HCT116 (cell line): ENCODE results near the gene FAM177B. TPM values are rescaled to one million over a fixed set of nuclear protein-coding genes. Genes with fewer than 3 reads are reported as not detected.

ENCODE experiments used
- ATAC-seq: fragments of 200-7000 bp; cut with Tn5 transposase; 2 replicates; pipeline ENCODE4 v1.9.1; 2020; ENCODE audit warnings: mild to moderate bottlenecking, moderate library complexity
- BruUV-seq: library from RNA; stranded (reverse); fragments of 400-500 nt; replicated peaks from 2 replicates; lab custom pipeline; 2021; lab: Mats Ljungman, UMichigan
- CTCF ChIA-PET: fragments of 300-600 bp; sonication (Branson Sonifier 250); formaldehyde crosslinking; loops from one replicate; lab custom pipeline; 2021; ENCODE audit warnings: antibody characterized with exemption; lab: Charles Lee
- POLR2A ChIA-PET: fragments of 300-600, 350-600 bp; sonication (Branson Sonifier 250); formaldehyde crosslinking; loops from one replicate; lab custom pipeline; 2021; ENCODE audit warnings: antibody characterized with exemption; lab: Charles Lee
- RAD21 ChIA-PET, 2 experiments: fragments of 300-600 bp; sonication (Branson Sonifier 250); formaldehyde crosslinking; loops; one replicate each; lab custom pipeline; 2023; ENCODE audit warnings: low total read pairs in 2 of 2; ENCODE audit not compliant: uncharacterized antibody in 2 of 2, unreplicated experiment in 2 of 2, low non-redundant PET in 1 of 2; lab: Charles Lee
- DNase-seq: peaks from one replicate; pipeline ENCODE4 v3.0.0-alpha.2; 2010; ENCODE audit warnings: low read depth, low spot score
- H2AFZ ChIP-seq: fragments of 200-600 bp; shearing (Covaris generic), sonication (generic); 2 replicates; pipeline ENCODE4 v1.6.1; 2017; ENCODE audit warnings: low read depth, mixed run types, mixed read lengths, antibody characterized with exemption, low read length; ENCODE audit not compliant: poor library complexity, severe bottlenecking
- H3K27ac ChIP-seq: 2 replicates; pipeline ENCODE4 v1.5.1; 2012; ENCODE audit warnings: low read depth, low read length
- H3K27me3 ChIP-seq: fragments of 200-600 bp; sonication (generic); 2 replicates; pipeline ENCODE4 v1.6.1; 2016; ENCODE audit warnings: mixed run types, low read length, mixed read lengths; ENCODE audit not compliant: insufficient read depth
- H3K36me3 ChIP-seq, 2 experiments: fragments of 200-500 bp in 1 of 2; fragments of 200-600 bp in 1 of 2; sonication (Bioruptor generic) in 1 of 2; sonication (generic) in 1 of 2; 2 replicates each; pipeline versions ENCODE4 v1.5.1 to v1.6.1; 2014 to 2016; ENCODE audit warnings: low read length in 2 of 2, inconsistent platforms in 1 of 2, mixed read lengths in 1 of 2, mixed run types in 1 of 2; ENCODE audit not compliant: insufficient read depth in 2 of 2, control insufficient read depth in 1 of 2
- H3K4me1 ChIP-seq, 2 experiments: fragments of 200-600 bp in 1 of 2; sonication (generic) in 1 of 2; 2 replicates each; pipeline versions ENCODE4 v1.5.1 to v1.6.1; 2012 to 2017; ENCODE audit warnings: low read length in 2 of 2, inconsistent platforms in 1 of 2, mild to moderate bottlenecking in 1 of 2, mixed read lengths in 1 of 2, mixed run types in 1 of 2, moderate library complexity in 1 of 2; ENCODE audit not compliant: insufficient read depth in 2 of 2, control insufficient read depth in 1 of 2
- H3K4me2 ChIP-seq: fragments of 200-600 bp; sonication (generic); 2 replicates; pipeline ENCODE4 v1.6.1; 2017; ENCODE audit warnings: mixed run types, low read length, mixed read lengths
- H3K4me3 ChIP-seq, 2 experiments: fragments of 200-600 bp in 1 of 2; sonication (generic) in 1 of 2; replicated peaks in 1 of 2; 2 replicates each; pipeline ENCODE4 v1.5.1; 2011 to 2016; ENCODE audit warnings: low read length in 2 of 2, control low read depth in 1 of 2, low read depth in 1 of 2, mild to moderate bottlenecking in 1 of 2, mixed read lengths in 1 of 2, mixed run types in 1 of 2
- H3K79me2 ChIP-seq: fragments of 200-600 bp; sonication (generic); 2 replicates; pipeline ENCODE4 v1.6.1; 2017; ENCODE audit warnings: mild to moderate bottlenecking, mixed run types, low read length, moderate library complexity, mixed read lengths; ENCODE audit not compliant: insufficient read depth
- H3K9ac ChIP-seq: fragments of 200-600 bp; sonication (generic); 2 replicates; pipeline ENCODE4 v1.6.1; 2016; ENCODE audit warnings: low read length, mixed read lengths
- H3K9me2 ChIP-seq: fragments of 200-600 bp; sonication (generic), shearing (Covaris generic); 2 replicates; pipeline ENCODE4 v1.6.1; 2017; ENCODE audit warnings: mixed run types, mild to moderate bottlenecking, moderate library complexity; ENCODE audit not compliant: insufficient read depth
- H3K9me3 ChIP-seq, 2 experiments: fragments of 200-500 bp in 1 of 2; fragments of 200-600 bp in 1 of 2; sonication (Bioruptor generic) in 1 of 2; sonication (generic) in 1 of 2; 2 replicates each; pipeline ENCODE4 v1.6.1; 2014 to 2017; ENCODE audit warnings: low read length in 2 of 2, mixed read lengths in 2 of 2, inconsistent platforms in 1 of 2, low read depth in 1 of 2, mild to moderate bottlenecking in 1 of 2, mixed run types in 1 of 2, moderate library complexity in 1 of 2; ENCODE audit not compliant: control insufficient read depth in 1 of 2, insufficient read depth in 1 of 2
- H4K20me1 ChIP-seq: fragments of 200-600 bp; sonication (generic), shearing (Covaris generic); 2 replicates; pipeline ENCODE4 v1.6.1; 2017; ENCODE audit warnings: mixed run types, mild to moderate bottlenecking, moderate library complexity; ENCODE audit not compliant: insufficient read depth
- ATF3 ChIP-seq: IDR thresholded peaks from 2 replicates; pipeline ENCODE4 v1.6.1; 2012
- CBX3 ChIP-seq: IDR thresholded peaks from 2 replicates; pipeline ENCODE4 v1.6.1; 2012; ENCODE audit warnings: low read depth
- CEBPB ChIP-seq: IDR thresholded peaks from 2 replicates; pipeline ENCODE4 v1.6.1; 2012; ENCODE audit warnings: low read depth
- CTCF ChIP-seq, 3 experiments: fragments of 200-600 bp in 1 of 3; sonication (generic) in 1 of 3; IDR thresholded peaks in 2 of 3; conservative IDR thresholded peaks in 1 of 3; 2 replicates each; pipeline ENCODE4 v1.5.1; 2012 to 2017; ENCODE audit warnings: low read depth in 2 of 3, low read length in 2 of 3, antibody characterized with exemption in 1 of 3, borderline replicate concordance in 1 of 3, control low read depth in 1 of 3, mild to moderate bottlenecking in 1 of 3, mixed read lengths in 1 of 3, mixed run types in 1 of 3, moderate library complexity in 1 of 3; ENCODE audit not compliant: insufficient read depth in 1 of 3
- EGR1 ChIP-seq: IDR thresholded peaks from 2 replicates; pipeline ENCODE4 v1.6.1; 2012; ENCODE audit warnings: low read depth
- ELF1 ChIP-seq: IDR thresholded peaks from 2 replicates; pipeline ENCODE4 v1.6.1; 2012; ENCODE audit warnings: low read depth, borderline replicate concordance
- EZH2 ChIP-seq: fragments of 200-600 bp; sonication (generic); IDR thresholded peaks from 2 replicates; pipeline ENCODE4 v1.6.1; 2017; ENCODE audit warnings: antibody characterized with exemption, mixed run types
- EZH2phosphoT487 ChIP-seq: fragments of 200-600 bp; IDR thresholded peaks from 2 replicates; pipeline ENCODE4 v1.6.1; 2018; ENCODE audit warnings: antibody characterized with exemption, borderline replicate concordance
- FOSL1 ChIP-seq: IDR thresholded peaks from 2 replicates; pipeline ENCODE4 v1.6.1; 2012; ENCODE audit warnings: low read depth
- JUND ChIP-seq: IDR thresholded peaks from 2 replicates; pipeline ENCODE4 v1.6.1; 2012
- MAX ChIP-seq: IDR thresholded peaks from 2 replicates; pipeline ENCODE4 v1.6.1; 2012
- POLR2A ChIP-seq: IDR thresholded peaks from 2 replicates; pipeline ENCODE4 v1.7.0; 2011; ENCODE audit warnings: borderline replicate concordance; ENCODE audit not compliant: insufficient read depth, insufficient read length; ENCODE audit errors: extremely low read depth
- POLR2AphosphoS5 ChIP-seq: IDR thresholded peaks from 2 replicates; pipeline ENCODE4 v1.6.1; 2011; ENCODE audit warnings: mild to moderate bottlenecking, low read depth, low read length, moderate library complexity
- REST ChIP-seq: IDR thresholded peaks from 2 replicates; pipeline ENCODE4 v1.6.1; 2012; ENCODE audit warnings: low read depth
- SP1 ChIP-seq: IDR thresholded peaks from 2 replicates; pipeline ENCODE4 v1.6.1; 2012; ENCODE audit warnings: low read depth
- SRF ChIP-seq: IDR thresholded peaks from 2 replicates; pipeline ENCODE4 v1.6.1; 2012; ENCODE audit warnings: low read depth
- YY1 ChIP-seq: IDR thresholded peaks from 2 replicates; pipeline ENCODE4 v1.6.1; 2011; ENCODE audit warnings: low read length, low read depth, moderate library complexity, mild to moderate bottlenecking; ENCODE audit not compliant: insufficient replicate concordance; ENCODE audit errors: extremely low read depth
- ZBTB33 ChIP-seq: IDR thresholded peaks from 2 replicates; pipeline ENCODE4 v1.6.1; 2011; ENCODE audit warnings: mild to moderate bottlenecking, low read length, moderate library complexity; ENCODE audit not compliant: insufficient replicate concordance; ENCODE audit errors: extremely low read depth
- ZFX ChIP-seq: fragments of 450-650 bp; IDR thresholded peaks from 2 replicates; pipeline ENCODE4 v1.6.1; 2017
- ZNF274 ChIP-seq: fragments of 200-500 bp; sonication (Bioruptor generic); IDR thresholded peaks from 2 replicates; pipeline ENCODE4 v1.6.1; 2014; ENCODE audit warnings: mild to moderate bottlenecking, low read depth, low read length, inconsistent platforms
- intact Hi-C: fragments of 100-400 bp; cut with micrococcal nuclease; formaldehyde crosslinking; loops from 2 replicates; pipeline ENCODE4 v1.10.0; 2022
- total RNA-seq: library from RNA; stranded (reverse); gene quantifications from one replicate; pipeline ENCODE4 v1.2.1, GENCODE V29; 2021; ENCODE audit not compliant: unreplicated experiment

FAM177B gene
- total RNA-seq, 1 experiment from 2014 or later = not detected

- RAD21 ChIA-PET = no interaction called here
- TF ChIP-seq ELF1 (no peak), ZFX (no peak), JUND (no peak), CBX3 (no peak), POLR2A (no peak), YY1 (no peak), CEBPB (no peak), ATF3 (no peak), FOSL1 (no peak), REST (no peak), ZBTB33 (no peak), EGR1 (no peak), SRF (no peak), ZNF274 (no peak), POLR2AphosphoS5 (no peak), CTCF (IDR thresholded peaks at IDR 0.05 in 2 of 3, conservative IDR thresholded peaks at IDR 0.05 in 1 of 3; ENCODE audit: borderline replicate concordance in 1 of 3, insufficient read depth in 1 of 3, low read depth in 2 of 3, low read length in 2 of 3) (peak in 1 of 3 experiments; percentile 94; a peak in 2 of 6 replicates), EZH2 (no peak), MAX (no peak), SP1 (no peak), EZH2phosphoT487 (no peak)
These were observed 57.9 kb downstream of the FAM177B start for GRCh38 chr1:222794656-222795474.

More at GRCh38 chr1:222794656-222795474, 57.9 kb downstream of the FAM177B start:
- no TSS peak for BruUV-seq
- H3K79me2 ChIP-seq = no peaks in the 10 kb centered on the region
- no peaks in the 10 kb centered on the region for H3K36me3 ChIP-seq
- H3K9me2 ChIP-seq = no peaks in the 10 kb centered on the region
- H3K4me2 ChIP-seq = no peak overlapping the region
- H3K4me3 ChIP-seq = no peak overlapping the region
- H3K27me3 ChIP-seq = no peaks in the 10 kb centered on the region
- H3K9ac ChIP-seq = no peak overlapping the region
- H3K27ac ChIP-seq = no peak overlapping the region
- H3K9me3 ChIP-seq = no peaks in the 10 kb centered on the region
- no peaks in the 10 kb centered on the region for H4K20me1 ChIP-seq
- ChIA-PET CTCF (interaction anchor here (0.9 to 2.2 kb wide), 3 partner anchors 295 to 339 kb away, joined by 4 to 11 read pairs (median 8); no protein-coding TSS in a partner anchor), POLR2A (no interaction called here)
- DNase-seq (no peak), ATAC-seq (no peak)
- H3K4me1 ChIP-seq = no peaks in the 10 kb centered on the region; a peak in 1 of 4 replicates
- H2AFZ ChIP-seq = no peak overlapping the region
- intact Hi-C loops = loop anchor here (5.0 kb wide), 1 partner anchor 328 kb away; no protein-coding TSS in a partner anchor
